Spinal cord (tissue), 10 donors: ENCODE data around the gene SELP. TPM values are rescaled to one million over a fixed set of nuclear protein-coding genes. Genes with fewer than 3 reads are reported as not detected.

Source experiments
- DNase-seq, 6 donors: peaks; one replicate each; pipeline versions ENCODE4 v3.0.0 to v3.0.0-alpha.2; 2013 to 2015; ENCODE audit warnings: low spot score in 6 of 6, low read depth in 4 of 6
- H3K27ac ChIP-seq: one replicate; pipeline ENCODE4 v1.5.1; 2013; ENCODE audit warnings: low read depth, low read length, control low read depth
- H3K27me3 ChIP-seq: one replicate; pipeline ENCODE4 v1.6.1; 2013; ENCODE audit warnings: low read length; ENCODE audit not compliant: control insufficient read depth, insufficient read depth
- H3K36me3 ChIP-seq: one replicate; pipeline ENCODE4 v1.6.1; 2013; ENCODE audit warnings: low read length; ENCODE audit not compliant: control insufficient read depth, insufficient read depth
- H3K4me1 ChIP-seq: one replicate; pipeline ENCODE4 v1.6.1; 2013; ENCODE audit warnings: low read length; ENCODE audit not compliant: control insufficient read depth, insufficient read depth
- H3K4me3 ChIP-seq: one replicate; pipeline ENCODE4 v1.5.1; 2013; ENCODE audit warnings: low read depth, low read length, control low read depth
- H3K9me3 ChIP-seq: one replicate; pipeline ENCODE4 v1.6.1; 2013; ENCODE audit warnings: low read length; ENCODE audit not compliant: control insufficient read depth, insufficient read depth
- WGBS: methylation state at CpG from one replicate; pipeline ENCODE4 v1.1.5; 2013; ENCODE audit warnings: missing lambda C conversion rate; ENCODE audit not compliant: insufficient coverage; 5-methylcytosine and 5-hydroxymethylcytosine counted together
- polyA plus RNA-seq, 2 donors: library from polyadenylated mRNA; unstranded; fragments of 120-200 nt; gene quantifications; one replicate each; pipeline ENCODE4 v1.2.1, GENCODE V29; 2013; ENCODE audit not compliant: insufficient read length in 2 of 2
- total RNA-seq, 2 donors: library from RNA; depleted of rRNA in 1 of 2; stranded (reverse); fragments of 120-200 nt in 1 of 2; fragments of >200 nt in 1 of 2; gene quantifications; one replicate each; pipeline versions ENCODE4 v1.2.3 to v1.2.4, GENCODE V29; 2013 to 2014
- donor health status: healthy.

Gene SELP
- total and polyA plus RNA-seq, 4 donors = 0.11 to 6.4 (median 1.1) TPM

DNA sequence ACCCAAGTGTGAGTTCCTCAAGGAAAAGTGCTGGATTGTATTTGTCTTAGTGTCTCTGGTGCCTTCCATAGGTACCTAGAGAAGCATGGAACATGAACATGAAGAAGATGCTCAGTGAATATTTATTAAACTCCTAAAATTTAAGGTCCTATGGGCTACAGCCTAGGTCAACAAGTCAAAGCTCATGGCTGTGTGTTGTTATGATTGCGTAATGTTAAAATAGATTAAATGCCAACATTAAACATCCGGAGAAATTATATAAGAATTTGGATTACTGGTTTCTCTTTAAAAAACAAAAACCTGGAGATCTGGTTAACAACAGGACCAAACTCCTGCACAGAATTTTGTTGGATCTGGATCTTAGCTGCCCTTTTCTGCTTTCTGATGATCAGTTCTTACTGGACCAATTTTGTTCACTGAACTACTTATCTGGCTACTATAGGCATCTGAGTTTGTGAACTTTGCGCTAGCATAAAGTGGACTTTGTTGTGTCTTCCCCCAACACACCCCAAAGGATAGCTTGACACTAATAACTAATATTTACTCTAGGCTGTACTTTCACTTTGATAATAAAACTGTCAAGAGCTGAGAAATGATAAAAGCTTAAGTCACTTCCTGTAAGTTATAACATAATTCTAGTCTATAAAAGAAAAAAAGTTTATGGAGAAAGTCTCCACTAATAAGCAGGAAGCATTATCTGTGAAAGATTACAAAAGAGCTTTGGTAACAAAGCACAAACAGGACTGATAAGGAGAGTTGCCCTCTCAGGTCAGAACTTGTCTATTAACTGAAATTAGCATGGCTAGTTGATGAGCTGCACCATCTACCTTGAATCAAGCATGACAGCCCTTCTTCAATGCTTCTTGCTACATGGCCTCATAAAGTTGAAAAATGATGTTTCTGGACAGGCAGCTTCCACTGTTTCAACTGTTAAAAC lies 64.3 kb downstream of the SELP start:
- Histone ChIP-seq H3K4me3 (no peak overlapping the region), H3K27ac (no peak overlapping the region), H3K9me3 (no peaks in the 10 kb centered on the region), H3K36me3 (no peaks in the 10 kb centered on the region), H3K4me1 (no peaks in the 10 kb centered on the region), H3K27me3 (no peaks in the 10 kb centered on the region)
- DNase-seq = peak in 1 of 6 donors; percentile 14
- WGBS = no CpG with 5 or more reads among the region's 3 CpGs

DNA sequence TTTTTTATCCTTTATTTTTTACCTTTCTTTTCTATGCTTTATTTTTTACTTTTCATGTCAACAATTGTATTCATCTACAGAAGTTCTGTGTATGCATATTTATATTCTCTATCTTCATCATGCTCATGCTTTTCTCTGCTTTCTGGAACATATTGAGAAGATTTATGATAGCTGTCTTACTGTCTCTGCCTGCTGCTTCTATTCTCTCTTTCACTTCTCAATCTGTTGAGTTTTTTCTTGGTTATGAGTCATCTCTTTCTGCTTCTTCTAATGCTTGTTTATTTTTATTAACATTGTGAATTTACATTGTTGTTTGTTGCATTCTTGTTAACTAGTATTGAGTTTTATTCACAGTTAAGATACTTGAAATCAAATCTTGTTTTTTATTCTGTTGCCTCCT lies 66.3 kb downstream of the SELP start:
- DNase-seq = no peak
- Histone ChIP-seq H3K27ac (no peak overlapping the region), H3K4me1 (no peaks in the 10 kb centered on the region), H3K9me3 (no peaks in the 10 kb centered on the region), H3K36me3 (no peaks in the 10 kb centered on the region), H3K4me3 (no peak overlapping the region), H3K27me3 (no peaks in the 10 kb centered on the region)

DNA sequence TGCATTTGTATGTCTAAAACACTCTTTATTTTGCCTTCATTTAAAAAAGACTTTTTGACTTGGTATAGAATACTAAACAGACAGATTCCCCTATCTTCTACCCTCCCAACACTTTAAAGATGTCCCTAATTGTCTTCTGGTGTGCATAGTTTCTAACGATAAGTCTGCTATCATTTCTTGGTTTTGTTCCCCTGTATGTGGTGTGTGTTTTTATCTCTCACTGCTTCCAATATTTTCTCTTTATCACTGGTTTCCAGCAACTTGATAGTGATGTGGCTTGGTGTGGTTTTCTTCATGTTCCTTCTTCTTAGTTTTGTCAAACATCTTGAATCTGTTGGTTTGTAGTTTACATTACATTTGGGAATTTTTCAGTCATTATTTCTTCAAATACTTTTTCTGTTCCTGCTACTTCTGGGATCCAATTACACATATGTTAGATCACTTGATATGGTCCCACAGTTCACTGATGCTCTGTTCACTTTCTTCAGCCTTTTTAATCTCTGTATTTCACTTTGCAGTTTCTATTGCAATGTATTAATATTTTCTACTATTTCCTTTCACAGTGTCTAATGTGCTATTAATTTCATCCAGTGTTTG lies 66.8 kb downstream of the SELP start:
- no CpG with 5 or more reads among the region's 1 CpG for WGBS
- Histone ChIP-seq H3K27me3 (no peaks in the 10 kb centered on the region), H3K4me1 (no peaks in the 10 kb centered on the region), H3K9me3 (no peaks in the 10 kb centered on the region), H3K27ac (no peak overlapping the region), H3K4me3 (no peak overlapping the region), H3K36me3 (no peaks in the 10 kb centered on the region)
- no peak for DNase-seq

DNA sequence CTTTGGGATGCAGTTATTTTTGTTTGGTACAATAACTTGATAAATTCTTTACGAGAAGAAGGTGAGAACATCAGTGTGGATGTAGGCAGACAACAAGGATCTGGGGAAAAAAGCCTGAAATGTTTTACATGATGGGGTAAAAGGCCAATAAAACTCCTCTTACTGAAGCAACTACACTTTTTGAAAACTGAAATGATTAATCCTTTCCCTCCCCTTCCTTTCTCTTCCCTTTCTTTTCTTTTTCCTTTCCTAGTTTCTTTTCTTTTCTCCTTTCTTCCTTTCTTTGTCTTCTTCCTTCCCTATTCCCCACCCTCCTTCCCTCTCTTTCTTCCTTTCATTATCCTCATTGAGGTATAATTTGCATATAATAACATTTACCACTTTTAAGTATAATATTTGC lies 68.2 kb downstream of the SELP start:
- H3K4me1 ChIP-seq = no peaks in the 10 kb centered on the region
- WGBS = 100% methylated on average over 1 of the region's 1 CpG
- no peaks in the 10 kb centered on the region for H3K36me3 ChIP-seq
- no peak for DNase-seq
- H3K27me3 ChIP-seq = no peaks in the 10 kb centered on the region
- H3K27ac ChIP-seq = no peak overlapping the region
- H3K4me3 ChIP-seq = no peak overlapping the region
- H3K9me3 ChIP-seq = no peaks in the 10 kb centered on the region

DNA sequence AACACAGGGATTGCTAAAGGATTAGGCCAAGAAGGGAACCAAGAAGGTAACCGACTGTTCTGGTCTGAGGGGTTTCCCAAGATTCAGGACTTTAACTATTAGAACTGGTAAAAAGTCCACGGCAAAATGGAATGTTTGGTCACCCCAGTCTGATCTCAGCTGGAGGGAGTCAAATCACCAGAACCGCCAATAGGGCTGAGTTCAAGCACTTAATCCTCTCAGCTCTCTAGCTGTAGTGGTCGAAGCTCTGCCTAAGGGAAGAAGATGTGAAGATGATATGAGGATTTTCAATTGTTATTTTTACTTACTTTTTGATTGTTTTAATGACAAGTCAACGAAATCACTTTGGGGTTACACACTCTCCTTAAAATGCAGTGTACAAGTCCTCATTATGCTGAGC lies 72.8 kb downstream of the SELP start:
- no peak for DNase-seq
- Histone ChIP-seq H3K27me3 (no peaks in the 10 kb centered on the region), H3K9me3 (no peaks in the 10 kb centered on the region), H3K36me3 (no peaks in the 10 kb centered on the region), H3K4me3 (no peak overlapping the region), H3K4me1 (no peaks in the 10 kb centered on the region), H3K27ac (no peak overlapping the region)
- WGBS = 95% methylated on average over 2 of the region's 5 CpGs

DNA sequence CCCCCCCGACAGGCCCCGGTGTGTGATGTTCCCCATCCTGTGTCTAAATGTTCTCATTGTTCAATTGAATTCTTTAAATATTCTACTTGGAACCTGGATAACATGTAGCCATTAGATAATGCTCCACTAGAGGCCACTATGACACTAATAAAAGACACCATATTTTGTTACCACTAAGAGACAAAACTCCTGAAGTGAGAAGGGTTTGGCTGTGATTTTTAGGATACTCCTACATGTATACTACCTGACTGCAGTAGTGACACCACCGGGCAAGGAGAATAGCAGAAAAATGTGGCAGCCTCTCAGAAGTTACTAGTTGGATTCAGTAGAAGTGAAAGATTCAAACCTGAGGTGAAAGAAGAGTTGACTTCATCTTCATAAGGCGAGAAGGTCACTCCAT lies 79.6 kb downstream of the SELP start:
- Histone ChIP-seq H3K4me3 (no peak overlapping the region), H3K9me3 (no peaks in the 10 kb centered on the region), H3K27ac (no peak overlapping the region), H3K4me1 (no peaks in the 10 kb centered on the region), H3K27me3 (no peaks in the 10 kb centered on the region), H3K36me3 (no peaks in the 10 kb centered on the region)
- WGBS = 50% methylated on average over 1 of the region's 4 CpGs
- DNase-seq = peak in 4 of 6 donors; percentile 24 to 87 (median 48)

DNA sequence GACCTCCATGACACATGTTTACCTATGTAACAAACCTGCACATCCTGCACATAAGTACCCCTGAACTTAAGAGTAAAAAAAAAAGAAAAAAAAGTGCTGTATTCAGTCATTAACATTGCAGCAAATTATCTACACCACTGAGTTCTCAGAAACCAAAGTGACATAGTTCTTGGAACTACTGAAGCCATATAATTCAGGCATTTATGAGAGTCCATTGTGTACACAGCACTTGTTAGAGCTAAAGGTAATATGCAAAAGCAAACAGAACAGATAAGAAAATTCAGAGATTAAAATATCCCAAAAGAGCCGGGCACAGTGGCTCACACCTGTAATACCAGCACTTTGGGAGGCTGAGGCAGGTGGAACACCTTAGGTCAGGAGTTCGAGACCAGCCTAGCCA lies 81.6 kb downstream of the SELP start:
- 100% methylated on average over 1 of the region's 2 CpGs for WGBS
- H3K27me3 ChIP-seq = no peaks in the 10 kb centered on the region
- H3K27ac ChIP-seq = no peak overlapping the region

DNA sequence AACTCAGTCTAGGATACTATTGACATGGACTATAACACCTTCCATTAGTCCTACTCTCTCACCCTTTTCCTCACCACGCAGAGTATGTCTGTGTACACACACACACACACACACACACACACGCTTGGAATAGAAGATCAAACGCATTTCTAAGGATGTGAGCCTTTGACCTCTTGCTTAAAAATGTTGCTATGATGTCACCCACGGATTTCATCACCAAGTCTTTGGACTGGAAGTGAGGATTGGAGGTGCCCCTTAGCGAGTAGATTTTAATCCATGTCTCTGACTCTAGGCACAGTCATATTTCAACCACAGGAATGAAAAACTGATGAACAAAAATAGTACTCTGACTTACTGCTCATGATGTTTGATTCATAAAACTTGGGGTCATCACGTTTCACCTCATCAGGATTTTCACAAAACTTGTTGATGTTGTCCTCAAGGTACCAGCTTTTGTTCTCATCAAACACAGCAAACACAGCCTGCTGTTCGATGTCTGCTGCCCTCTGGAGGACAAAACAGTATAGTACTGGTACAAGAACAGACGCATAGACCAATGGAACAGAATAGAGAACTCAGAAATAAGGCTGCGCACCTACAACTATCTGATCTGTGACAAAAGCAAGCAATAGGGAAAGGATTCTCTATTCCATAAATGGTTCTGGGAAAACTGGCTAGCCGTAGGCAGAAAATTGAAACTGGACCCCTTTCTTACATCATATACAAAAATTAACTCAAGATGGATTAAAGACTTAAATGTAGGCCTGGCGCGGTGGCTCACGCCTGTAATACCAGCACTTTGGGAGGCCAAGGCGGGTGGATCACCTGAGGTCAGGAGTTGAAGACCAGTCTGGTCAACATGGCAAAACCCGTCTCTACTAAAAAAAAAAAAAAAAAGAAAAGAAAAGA lies 83.6 kb downstream of the SELP start:
- Histone ChIP-seq H3K27ac (no peak overlapping the region), H3K4me3 (no peak overlapping the region), H3K9me3 (no peaks in the 10 kb centered on the region), H3K27me3 (no peaks in the 10 kb centered on the region), H3K36me3 (no peaks in the 10 kb centered on the region), H3K4me1 (no peaks in the 10 kb centered on the region)
- WGBS = 21% methylated on average over 4 of the region's 15 CpGs
- peak; percentile 50 to 95 (median 66) for DNase-seq

More for the DNA sequence above, 81.6 kb downstream of the SELP start:
- H3K9me3 ChIP-seq = no peaks in the 10 kb centered on the region
- H3K4me3 ChIP-seq = no peak overlapping the region
- no peaks in the 10 kb centered on the region for H3K36me3 ChIP-seq
- H3K4me1 ChIP-seq = no peaks in the 10 kb centered on the region
- DNase-seq = no peak

DNA sequence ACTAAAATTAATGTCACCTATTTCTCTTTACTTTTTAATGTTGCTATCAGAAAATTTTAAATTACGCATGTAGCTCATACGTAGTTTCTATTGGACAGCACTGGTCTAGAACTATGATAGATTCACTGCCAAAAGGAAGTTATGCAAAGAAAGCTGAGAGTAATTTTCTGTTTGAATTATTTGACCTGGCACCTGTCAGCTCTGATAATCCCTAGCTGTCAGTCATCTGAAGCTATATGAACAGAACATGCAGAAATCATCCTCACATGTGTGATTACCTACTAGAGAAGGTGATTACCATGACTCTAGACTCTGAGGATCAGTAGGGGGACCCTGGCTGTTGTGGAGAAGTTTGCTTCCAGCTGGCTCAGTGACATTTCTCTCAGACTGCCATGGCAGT lies 84.5 kb downstream of the SELP start:
- H3K27me3 ChIP-seq = no peaks in the 10 kb centered on the region
- H3K27ac ChIP-seq = no peak overlapping the region
- H3K4me1 ChIP-seq = no peaks in the 10 kb centered on the region
- H3K9me3 ChIP-seq = no peaks in the 10 kb centered on the region
- no CpG with 5 or more reads among the region's 2 CpGs for WGBS
- no peak overlapping the region for H3K4me3 ChIP-seq
- no peaks in the 10 kb centered on the region for H3K36me3 ChIP-seq
- peak in 1 of 6 donors; percentile 10 for DNase-seq
